ENCODE data around the gene CDR2L. TPM values are rescaled to one million over a fixed set of nuclear protein-coding genes. Genes with fewer than 3 reads are reported as not detected.

Gene CDR2L
- total RNA-seq, 2 experiments from 2014 or later: 0.08 TPM; not detected in 1

DNA sequence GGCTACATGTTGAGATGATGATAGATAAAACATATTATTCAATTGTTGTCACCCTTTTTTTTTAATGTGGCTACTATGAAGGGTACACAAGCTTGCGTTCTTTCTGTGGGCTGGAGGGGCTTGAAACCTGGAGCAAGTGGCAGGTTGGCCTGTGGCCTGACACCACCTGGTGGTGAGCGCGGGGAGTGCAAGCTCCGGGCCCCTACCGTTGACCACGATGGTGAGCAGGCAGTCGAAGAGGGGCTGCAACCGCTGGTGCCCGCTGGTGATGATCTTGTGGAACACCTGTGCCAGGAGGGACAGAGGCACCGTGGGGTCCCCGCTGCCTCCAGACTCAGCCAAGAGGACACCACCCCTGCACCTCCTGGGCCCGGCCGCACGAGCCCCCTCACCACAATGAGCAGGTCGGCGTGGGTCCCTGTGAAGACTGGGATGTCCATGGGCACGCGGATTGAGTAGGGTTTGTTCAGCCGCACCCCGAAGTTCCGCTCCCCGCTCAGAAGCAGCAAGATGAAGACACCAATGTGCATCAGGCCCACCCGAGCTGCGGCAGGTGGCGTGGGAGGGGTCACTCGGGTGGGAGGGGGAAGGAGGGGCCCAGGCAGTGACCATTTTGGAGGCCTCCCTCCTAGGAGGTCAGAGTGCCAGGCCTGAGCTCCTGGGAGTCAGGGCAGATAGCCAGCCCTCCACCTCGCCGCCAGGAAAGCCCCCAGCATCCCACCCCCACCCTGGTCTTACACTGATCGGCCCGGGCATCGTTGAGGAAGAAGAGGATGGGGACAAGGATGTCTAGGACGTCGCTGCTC, 29.3 kb upstream of the CDR2L start:
- peaks cover 4% of the 10 kb centered on the region for H3K4me1 Mint-ChIP-seq (ENCODE audit: low read depth)
- Histone ChIP-seq H3K27me3 (ENCODE audit: control insufficient read depth in 1 of 2, insufficient read depth in 2 of 2, low read length in 2 of 2) (no peaks in the 10 kb centered on the region), H3K9me3 (ENCODE audit: control insufficient read depth in 1 of 2, insufficient read depth in 1 of 2, low read length in 2 of 2) (no peaks in the 10 kb centered on the region), H3K4me3 (ENCODE audit: low read length) (no peak overlapping the region), H3K4me1 (ENCODE audit: insufficient read depth, low read length) (peaks cover 17% of the 10 kb centered on the region), H3K36me3 (ENCODE audit: insufficient read depth, low read length) (no peaks in the 10 kb centered on the region), H3K27ac (ENCODE audit: low read depth in 1 of 2, low read length in 2 of 2) (no peak overlapping the region)
- POLR2A ChIA-PET: interaction anchor here (1.0 kb wide), 1 partner anchor 25 kb away, joined by 3 read pairs; no protein-coding TSS in a partner anchor
- ATAC-seq (ENCODE audit: poor library complexity) (peak; percentile 59), DNase-seq (peak; percentile 61 to 85 (median 74))
- H3K4me3 Mint-ChIP-seq: no peak overlapping the region
- H3K36me3 Mint-ChIP-seq (ENCODE audit: low read depth): no peaks in the 10 kb centered on the region
- H3K27ac Mint-ChIP-seq: no peak overlapping the region
- TF ChIP-seq, protein P1, sequence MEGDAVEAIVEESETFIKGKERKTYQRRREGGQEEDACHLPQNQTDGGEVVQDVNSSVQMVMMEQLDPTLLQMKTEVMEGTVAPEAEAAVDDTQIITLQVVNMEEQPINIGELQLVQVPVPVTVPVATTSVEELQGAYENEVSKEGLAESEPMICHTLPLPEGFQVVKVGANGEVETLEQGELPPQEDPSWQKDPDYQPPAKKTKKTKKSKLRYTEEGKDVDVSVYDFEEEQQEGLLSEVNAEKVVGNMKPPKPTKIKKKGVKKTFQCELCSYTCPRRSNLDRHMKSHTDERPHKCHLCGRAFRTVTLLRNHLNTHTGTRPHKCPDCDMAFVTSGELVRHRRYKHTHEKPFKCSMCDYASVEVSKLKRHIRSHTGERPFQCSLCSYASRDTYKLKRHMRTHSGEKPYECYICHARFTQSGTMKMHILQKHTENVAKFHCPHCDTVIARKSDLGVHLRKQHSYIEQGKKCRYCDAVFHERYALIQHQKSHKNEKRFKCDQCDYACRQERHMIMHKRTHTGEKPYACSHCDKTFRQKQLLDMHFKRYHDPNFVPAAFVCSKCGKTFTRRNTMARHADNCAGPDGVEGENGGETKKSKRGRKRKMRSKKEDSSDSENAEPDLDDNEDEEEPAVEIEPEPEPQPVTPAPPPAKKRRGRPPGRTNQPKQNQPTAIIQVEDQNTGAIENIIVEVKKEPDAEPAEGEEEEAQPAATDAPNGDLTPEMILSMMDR (IDR thresholded peaks at IDR 0.05): peak; percentile 94
- H3K9me3 Mint-ChIP-seq: no peaks in the 10 kb centered on the region
- no peaks in the 10 kb centered on the region for H3K27me3 Mint-ChIP-seq
- intact Hi-C loops (cut with DNase I, micrococcal nuclease): loop anchor here (1.0 to 10.0 kb wide), 4 partner anchors 34 to 301 kb away; partner anchors contain the start of genes OTOP2 (in 1 of the 2) and USH1G (in 1 of the 2)
- CTCF ChIA-PET: interaction anchor here (0.6 to 2.6 kb wide), 21 partner anchors 12 to 301 kb away, joined by 3 to 20 read pairs (median 3); partner anchors contain the start of genes CDR2L, HID1, MRPL58 and OTOP2

DNA sequence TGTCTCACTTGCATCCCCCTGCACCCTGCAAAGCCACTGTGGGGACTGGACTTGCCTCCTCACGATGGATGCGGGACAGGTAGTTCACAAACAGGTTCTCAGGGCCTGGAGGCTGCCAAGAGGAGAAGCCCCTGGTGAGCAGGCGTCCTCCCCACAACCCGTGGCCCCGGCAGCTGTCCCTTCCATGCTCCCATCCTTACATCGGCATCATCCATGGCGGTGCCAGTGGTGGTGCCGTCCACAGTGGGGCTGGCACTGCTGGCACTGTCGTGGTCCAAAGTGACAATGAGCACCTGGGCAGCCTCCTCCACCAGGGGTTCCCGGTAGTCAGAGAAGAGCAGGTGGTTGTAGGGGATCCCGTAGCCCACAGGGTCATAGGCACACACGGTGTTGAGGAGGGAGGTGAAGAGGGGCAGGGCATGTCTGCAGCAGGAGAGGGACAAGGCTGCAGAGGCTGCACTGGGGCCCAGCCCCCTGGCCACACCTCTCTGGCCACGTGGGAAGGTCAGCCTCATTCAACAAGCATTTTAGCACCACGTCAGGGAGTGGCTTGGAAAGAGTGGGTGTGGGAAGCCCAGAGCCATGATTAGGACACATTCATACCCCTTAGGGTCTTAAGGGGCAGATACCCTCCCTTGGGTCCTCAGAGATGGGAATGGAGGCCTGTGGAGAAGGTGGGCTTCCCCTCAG, 27.5 kb upstream of the CDR2L start:
- CTCF ChIA-PET: interaction anchor here (2.4 to 4.5 kb wide), 4 partner anchors 12 to 171 kb away, joined by 6 to 51 read pairs (median 21); partner anchors contain the start of genes HID1, MRPL58 and NT5C
- H3K4me1 Mint-ChIP-seq (ENCODE audit: low read depth): peaks cover 4% of the 10 kb centered on the region
- DNase-seq (no peak), ATAC-seq (ENCODE audit: poor library complexity) (no peak)
- H3K27ac Mint-ChIP-seq: no peak overlapping the region
- Histone ChIP-seq H3K27ac (ENCODE audit: low read depth in 1 of 2, low read length in 2 of 2) (no peak overlapping the region), H3K4me3 (ENCODE audit: low read length) (no peak overlapping the region), H3K4me1 (ENCODE audit: insufficient read depth, low read length) (peaks cover 17% of the 10 kb centered on the region), H3K9me3 (ENCODE audit: control insufficient read depth in 1 of 2, insufficient read depth in 1 of 2, low read length in 2 of 2) (no peaks in the 10 kb centered on the region), H3K36me3 (ENCODE audit: insufficient read depth, low read length) (no peaks in the 10 kb centered on the region), H3K27me3 (ENCODE audit: control insufficient read depth in 1 of 2, insufficient read depth in 2 of 2, low read length in 2 of 2) (no peaks in the 10 kb centered on the region)
- TF ChIP-seq, protein P1 (IDR thresholded peaks at IDR 0.05): no peak
- no peaks in the 10 kb centered on the region for H3K36me3 Mint-ChIP-seq (ENCODE audit: low read depth)
- no peaks in the 10 kb centered on the region for H3K27me3 Mint-ChIP-seq
- intact Hi-C loops (cut with DNase I, micrococcal nuclease): loop anchor here (2.0 to 10.0 kb wide), 5 partner anchors 47 to 303 kb away; partner anchors contain the start of genes ATP5PD (in 2 of the 2) and KCTD2 (in 2 of the 2)
- H3K9me3 Mint-ChIP-seq: no peaks in the 10 kb centered on the region
- POLR2A ChIA-PET: no interaction called here
- no peak overlapping the region for H3K4me3 Mint-ChIP-seq
